Esophagus squamous epithelium (tissue), 5 donors: Measurements from ENCODE around the gene AUTS2. TPM values are rescaled to one million over a fixed set of nuclear protein-coding genes. Genes with fewer than 3 reads are reported as not detected.

Experiments
- DNase-seq: peaks from one replicate; lab custom pipeline; 2025; lab: John Stamatoyannopoulos, UW
- H3K27ac ChIP-seq, 4 donors: fragments of 200-600 bp; sonication (generic); one replicate each; pipeline ENCODE4 v1.5.1; 2016 to 2019; ENCODE audit warnings: mild to moderate bottlenecking in 1 of 4
- H3K27me3 ChIP-seq, 4 donors: fragments of 200-600 bp; sonication (generic); 1 replicate in 3 of 4; 2 replicates in 1 of 4; pipeline versions ENCODE4 v1.5.1 to v1.6.0; 2017 to 2021; ENCODE audit warnings: antibody characterized with exemption in 1 of 4
- H3K36me3 ChIP-seq, 3 donors: fragments of 200-600 bp; sonication (generic); one replicate each; pipeline ENCODE4 v1.5.1; 2016 to 2019
- H3K4me1 ChIP-seq, 3 donors: fragments of 200-600 bp; sonication (generic); one replicate each; pipeline ENCODE4 v1.5.1; 2017 to 2019
- H3K4me3 ChIP-seq, 4 donors: fragments of 200-600 bp; sonication (generic); 1 replicate in 3 of 4; 2 replicates in 1 of 4; pipeline ENCODE4 v1.5.1; 2016 to 2019; ENCODE audit warnings: mild to moderate bottlenecking in 2 of 4, moderate library complexity in 1 of 4
- H3K9me3 ChIP-seq, 3 donors: fragments of 200-600 bp; sonication (generic); one replicate each; pipeline ENCODE4 v1.5.1; 2016 to 2019
- CTCF ChIP-seq, 6 experiments: fragments of 450-650 bp in 4 of 6; fragments of 200-600 bp in 2 of 6; sonication (generic) in 2 of 6; IDR thresholded peaks; one replicate each; pipeline ENCODE4 v1.5.1; 2016 to 2019; ENCODE audit warnings: antibody characterized with exemption in 6 of 6, mild to moderate bottlenecking in 4 of 6, moderate library complexity in 4 of 6
- POLR2A ChIP-seq, 4 donors: fragments of 450-650 bp; IDR thresholded peaks; one replicate each; pipeline ENCODE4 v1.6.1; 2017; ENCODE audit warnings: antibody characterized with exemption in 4 of 4, mild to moderate bottlenecking in 4 of 4, moderate library complexity in 3 of 4
- WGBS, 2 donors: methylation state at CpG; one replicate each; pipeline ENCODE4 v1.1.5; 2018; 5-methylcytosine and 5-hydroxymethylcytosine counted together
- intact Hi-C: fragments of 100-400 bp; cut with DNase I; formaldehyde crosslinking; loops from one replicate; pipeline ENCODE4 v1.15.0; 2022
- total RNA-seq, 4 donors: library from RNA; depleted of rRNA; stranded (reverse); fragments of >200 nt; gene quantifications; one replicate each; pipeline ENCODE4 v1.1.0, GENCODE V29; 2016
- donor health status: DM: yes; HTN: yes; CAD: no.

The AUTS2 gene
- total RNA-seq, 4 donors from 2014 or later = 9.5 to 36.2 (median 23.0) TPM

DNA sequence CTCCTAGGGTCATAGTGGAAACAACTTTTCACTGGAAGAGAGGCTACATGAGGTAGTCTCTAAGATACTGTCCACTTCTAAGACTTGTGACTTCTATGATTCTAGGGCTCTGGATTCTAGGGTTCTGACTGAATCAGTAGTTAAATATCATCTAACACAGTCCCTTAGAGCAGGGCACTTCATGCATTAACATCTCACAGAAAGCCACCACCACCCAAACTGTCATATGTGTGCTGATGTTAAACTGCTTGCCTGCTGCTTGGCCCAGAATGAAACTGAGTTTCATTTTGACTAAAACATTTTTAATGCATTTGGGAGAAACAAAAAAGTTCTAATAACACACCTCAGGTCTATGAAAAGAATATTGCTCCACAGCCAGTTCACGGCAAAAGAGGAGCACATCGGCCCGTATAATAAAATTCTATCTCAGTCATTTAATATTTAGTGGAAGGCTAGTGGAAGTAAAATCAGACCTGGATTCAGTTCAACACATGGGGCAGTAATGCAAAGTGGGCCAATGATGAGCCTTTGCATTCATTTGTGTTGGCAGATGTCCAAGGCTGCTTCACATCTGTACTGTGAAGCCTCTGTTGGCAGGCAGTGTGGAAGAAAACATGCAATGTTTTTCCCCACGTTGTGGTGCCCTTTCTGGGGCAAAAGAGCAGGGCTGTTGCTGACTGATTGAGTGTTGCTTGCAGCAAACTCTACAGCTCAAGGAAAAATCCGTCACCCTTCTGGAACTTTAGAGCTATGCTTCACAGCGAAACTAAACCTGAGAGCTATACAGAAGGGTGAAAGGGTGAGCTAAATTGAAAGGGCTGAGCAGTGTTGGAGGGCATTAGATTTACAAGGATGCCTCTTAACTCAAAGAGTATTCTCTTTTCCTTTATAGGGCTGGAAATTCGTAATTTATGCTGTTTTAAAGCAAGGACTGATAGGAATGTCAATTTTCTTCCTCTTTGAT, 33.5 kb upstream of the AUTS2 start:
- 40 to 49% methylated on average over 7 of the region's 7 CpGs for WGBS, 2 donors
- TF ChIP-seq CTCF (IDR thresholded peaks at IDR 0.05) (no peak), POLR2A (IDR thresholded peaks at IDR 0.05) (no peak)
- DNase-seq = no peak
- H3K27ac ChIP-seq = no peak overlapping the region
- no peak overlapping the region for H3K4me3 ChIP-seq
- intact Hi-C loops = no loop called here
- no peaks in the 10 kb centered on the region for H3K36me3 ChIP-seq
- H3K4me1 ChIP-seq = peaks cover 0 to 22% (median 6%) of the 10 kb centered on the region in 3 donors
- H3K27me3 ChIP-seq = no peaks in the 10 kb centered on the region
- no peaks in the 10 kb centered on the region for H3K9me3 ChIP-seq

- 38 to 60% methylated on average over 2 of the region's 2 CpGs for WGBS, 2 donors
- intact Hi-C loops = no loop called here
- no peak for TF ChIP-seq CTCF (IDR thresholded peaks at IDR 0.05)
- TF ChIP-seq POLR2A (IDR thresholded peaks at IDR 0.05) = no peak
- DNase-seq = no peak
- Histone ChIP-seq H3K4me3 (no peak overlapping the region), H3K27ac (no peak overlapping the region), H3K9me3 (no peaks in the 10 kb centered on the region), H3K27me3 (no peaks in the 10 kb centered on the region), H3K36me3 (no peaks in the 10 kb centered on the region), H3K4me1 (peaks cover 0 to 22% (median 6%) of the 10 kb centered on the region in 3 donors)
These were observed 30.5 kb upstream of the AUTS2 start for GRCh38 chr7:69567800-69568199.

- DNase-seq = no peak
- no peaks in the 10 kb centered on the region for H3K27me3 ChIP-seq
- intact Hi-C loops = no loop called here
These were observed 30.0 kb upstream of the AUTS2 start for GRCh38 chr7:69568266-69568665.

GRCh38 chr7:69575651-69576050, 22.6 kb upstream of the AUTS2 start:
- Histone ChIP-seq H3K4me1 (no peaks in the 10 kb centered on the region), H3K9me3 (no peaks in the 10 kb centered on the region), H3K4me3 (no peak overlapping the region), H3K36me3 (no peaks in the 10 kb centered on the region), H3K27ac (no peak overlapping the region), H3K27me3 (no peaks in the 10 kb centered on the region)
- 55 to 63% methylated on average over 4 of the region's 4 CpGs for WGBS, 2 donors
- TF ChIP-seq CTCF (IDR thresholded peaks at IDR 0.05) (no peak), POLR2A (IDR thresholded peaks at IDR 0.05) (no peak)
- intact Hi-C loops = no loop called here
- no peak for DNase-seq

More at GRCh38 chr7:69568266-69568665, 30.0 kb upstream of the AUTS2 start:
- WGBS, 2 donors = 56 to 69% methylated on average over 5 to 6 of the region's 6 CpGs
- H3K9me3 ChIP-seq = no peaks in the 10 kb centered on the region
- H3K4me1 ChIP-seq = peaks cover 0 to 22% (median 6%) of the 10 kb centered on the region in 3 donors
- no peaks in the 10 kb centered on the region for H3K36me3 ChIP-seq
- H3K4me3 ChIP-seq = no peak overlapping the region
- H3K27ac ChIP-seq = no peak overlapping the region
- TF ChIP-seq POLR2A (IDR thresholded peaks at IDR 0.05) = no peak
- no peak for TF ChIP-seq CTCF (IDR thresholded peaks at IDR 0.05)

- intact Hi-C loops = no loop called here
- no peak for TF ChIP-seq CTCF (IDR thresholded peaks at IDR 0.05)
- TF ChIP-seq POLR2A (IDR thresholded peaks at IDR 0.05) = no peak
- no peak overlapping the region for H3K27ac ChIP-seq
- no peak for DNase-seq
- H3K4me3 ChIP-seq = no peak overlapping the region
- H3K36me3 ChIP-seq = no peaks in the 10 kb centered on the region
- H3K4me1 ChIP-seq = no peaks in the 10 kb centered on the region
- no peaks in the 10 kb centered on the region for H3K27me3 ChIP-seq
- no peaks in the 10 kb centered on the region for H3K9me3 ChIP-seq
These were observed 21.1 kb upstream of the AUTS2 start for GRCh38 chr7:69577221-69577620.
